Measurements from ENCODE around the gene NLN.
"Not testable (repeated sequence)": the region's sequence is repeated elsewhere in the genome, so short reads cannot be mapped to it uniquely, and the experiment has no call there.

Gene NLN

GRCh38 chr5:65871182-65871581, 149.2 kb downstream of the NLN start:
- no peak for TF ChIP-seq CREB5 (CRISPR knock-in tag; IDR thresholded peaks at IDR 0.05; ENCODE audit: low read depth)
- no peak for TF ChIP-seq ISL1 (CRISPR knock-in tag; IDR thresholded peaks at IDR 0.05)
- no peak for TF ChIP-seq TCF4 (CRISPR knock-in tag; IDR thresholded peaks at IDR 0.05; ENCODE audit: borderline replicate concordance)
- TF ChIP-seq ZFP3 (CRISPR knock-in tag; IDR thresholded peaks at IDR 0.05) = no peak
- no peak for TF ChIP-seq GLIS3 (CRISPR knock-in tag; IDR thresholded peaks at IDR 0.05)
- TF ChIP-seq CSRNP3 (CRISPR knock-in tag; IDR thresholded peaks at IDR 0.05) = no peak
- TF ChIP-seq CSDC2 (CRISPR knock-in tag; IDR thresholded peaks at IDR 0.05) = no peak
- no peak for TF ChIP-seq TSHZ2 (CRISPR knock-in tag; IDR thresholded peaks at IDR 0.05)
- ATAC-seq = peak; percentile 43; the same call in 1 of the 3 replicates

GRCh38 chr5:65871776-65872175, 149.8 kb downstream of the NLN start:
- not testable (repeated sequence) for ATAC-seq

- TF ChIP-seq ARNTL (CRISPR knock-in tag; IDR thresholded peaks at IDR 0.05; ENCODE audit: borderline replicate concordance, low read depth) (no peak), SNAI2 (CRISPR knock-in tag; IDR thresholded peaks at IDR 0.05) (no peak), TOX (CRISPR knock-in tag; IDR thresholded peaks at IDR 0.05; ENCODE audit: borderline replicate concordance) (peak; percentile 20; the same call in 1 of the 2 replicates), ZC3H10 (CRISPR knock-in tag; IDR thresholded peaks at IDR 0.05) (0 out of 2 replicates have a peak, but pooled peaks have one; percentile 48), ZNF8 (CRISPR knock-in tag; IDR thresholded peaks at IDR 0.05) (no peak), ZNF565 (CRISPR knock-in tag; conservative IDR thresholded peaks at IDR 0.05; ENCODE audit: low read depth) (no peak), ISL1 (CRISPR knock-in tag; IDR thresholded peaks at IDR 0.05) (no peak), OSR1 (CRISPR knock-in tag; IDR thresholded peaks at IDR 0.05) (0 out of 2 replicates have a peak, but pooled peaks have one; percentile 50), ZFP30 (CRISPR knock-in tag; IDR thresholded peaks at IDR 0.05) (no peak), GLIS3 (CRISPR knock-in tag; IDR thresholded peaks at IDR 0.05) (no peak)
- peak; percentile 52 for ATAC-seq
Observed at GRCh38 chr5:65873181-65873750, 151.3 kb downstream of the NLN start.

- ATAC-seq = peak; percentile 75
- TF ChIP-seq ESRRG (CRISPR knock-in tag; IDR thresholded peaks at IDR 0.05) (no peak), ZNF565 (CRISPR knock-in tag; conservative IDR thresholded peaks at IDR 0.05; ENCODE audit: low read depth) (no peak), ISL1 (CRISPR knock-in tag; IDR thresholded peaks at IDR 0.05) (no peak)
Observed at GRCh38 chr5:65874241-65874640, 152.2 kb downstream of the NLN start.

- no peak for ATAC-seq
- TF ChIP-seq BACH2 (CRISPR knock-in tag; IDR thresholded peaks at IDR 0.05; ENCODE audit: borderline replicate concordance) (no peak), ZFP3 (CRISPR knock-in tag; IDR thresholded peaks at IDR 0.05) (no peak), POU6F1 (CRISPR knock-in tag; IDR thresholded peaks at IDR 0.05; ENCODE audit: borderline replicate concordance, low read depth) (no peak), GLIS3 (CRISPR knock-in tag; IDR thresholded peaks at IDR 0.05) (no peak), ZFP30 (CRISPR knock-in tag; IDR thresholded peaks at IDR 0.05) (no peak), PPARA (CRISPR knock-in tag; IDR thresholded peaks at IDR 0.05; ENCODE audit: borderline replicate concordance) (no peak), PATZ1 (CRISPR knock-in tag; IDR thresholded peaks at IDR 0.05; ENCODE audit: borderline replicate concordance) (no peak), CREB5 (CRISPR knock-in tag; IDR thresholded peaks at IDR 0.05; ENCODE audit: low read depth) (no peak)
Observed at GRCh38 chr5:65876496-65876895, 154.5 kb downstream of the NLN start.
